Fibroblast of lung (primary cell): ENCODE results near the gene MED15.

Experiments used
- EZH2 ChIP-seq: IDR thresholded peaks from 2 replicates; pipeline ENCODE4 v1.5.1; 2012; ENCODE audit warnings: low read length, control low read depth, mild to moderate bottlenecking; ENCODE audit errors: missing control alignments
- TF ChIP-seq, protein P1 (sequence below), 2 donors: IDR thresholded peaks in 1 of 2; conservative IDR thresholded peaks in 1 of 2; 1 replicate in 1 of 2; 2 replicates in 1 of 2; pipeline ENCODE4 v1.5.1; 2011 to 2012; ENCODE audit warnings: low read length in 2 of 2, control low read depth in 1 of 2, inconsistent platforms in 1 of 2, low read depth in 1 of 2, mild to moderate bottlenecking in 1 of 2

DNA sequence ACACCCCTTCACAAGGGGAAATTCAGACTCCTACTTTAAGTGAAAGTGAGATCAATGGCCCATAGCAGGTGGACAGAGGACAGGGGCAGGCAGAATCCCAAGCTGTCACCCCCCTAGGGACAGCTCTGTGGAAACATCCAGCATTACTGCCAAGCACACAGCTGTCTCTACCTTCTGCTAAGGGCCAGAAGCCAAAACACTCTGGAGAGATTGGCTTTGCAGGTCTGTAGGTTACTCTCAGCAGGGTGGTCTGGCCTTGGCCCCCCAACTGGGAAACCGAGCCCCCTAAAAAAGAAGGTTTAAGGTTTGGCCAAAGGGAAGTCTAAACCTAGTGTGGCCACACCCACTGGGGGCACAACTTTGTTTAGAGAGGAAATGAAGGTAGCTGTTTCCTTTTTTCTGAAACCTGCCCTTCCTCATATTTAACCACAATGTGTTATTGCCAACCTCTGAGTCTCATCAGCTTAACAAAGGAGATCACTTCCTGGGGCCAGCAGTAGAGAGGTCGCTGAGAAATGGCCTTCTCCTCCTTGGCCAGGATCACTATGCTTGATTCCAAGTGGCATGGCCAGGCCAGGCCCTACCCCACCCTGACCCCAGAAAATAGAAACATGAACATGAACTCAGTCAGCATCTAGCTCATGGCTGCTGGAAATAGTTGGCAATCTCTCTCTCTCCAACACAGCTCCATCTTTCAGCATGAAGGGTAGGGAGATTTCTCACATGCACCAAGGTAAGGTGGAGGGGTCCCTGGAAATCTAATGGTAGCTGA is 43.9 kb upstream of the MED15 start:
- TF ChIP-seq, protein P1, sequence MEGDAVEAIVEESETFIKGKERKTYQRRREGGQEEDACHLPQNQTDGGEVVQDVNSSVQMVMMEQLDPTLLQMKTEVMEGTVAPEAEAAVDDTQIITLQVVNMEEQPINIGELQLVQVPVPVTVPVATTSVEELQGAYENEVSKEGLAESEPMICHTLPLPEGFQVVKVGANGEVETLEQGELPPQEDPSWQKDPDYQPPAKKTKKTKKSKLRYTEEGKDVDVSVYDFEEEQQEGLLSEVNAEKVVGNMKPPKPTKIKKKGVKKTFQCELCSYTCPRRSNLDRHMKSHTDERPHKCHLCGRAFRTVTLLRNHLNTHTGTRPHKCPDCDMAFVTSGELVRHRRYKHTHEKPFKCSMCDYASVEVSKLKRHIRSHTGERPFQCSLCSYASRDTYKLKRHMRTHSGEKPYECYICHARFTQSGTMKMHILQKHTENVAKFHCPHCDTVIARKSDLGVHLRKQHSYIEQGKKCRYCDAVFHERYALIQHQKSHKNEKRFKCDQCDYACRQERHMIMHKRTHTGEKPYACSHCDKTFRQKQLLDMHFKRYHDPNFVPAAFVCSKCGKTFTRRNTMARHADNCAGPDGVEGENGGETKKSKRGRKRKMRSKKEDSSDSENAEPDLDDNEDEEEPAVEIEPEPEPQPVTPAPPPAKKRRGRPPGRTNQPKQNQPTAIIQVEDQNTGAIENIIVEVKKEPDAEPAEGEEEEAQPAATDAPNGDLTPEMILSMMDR (conservative IDR thresholded peaks at IDR 0.05 in 1 of 2, IDR thresholded peaks at IDR 0.05 in 1 of 2; ENCODE audit: low read depth in 1 of 2, low read length in 2 of 2) = no peak
- no peak for TF ChIP-seq EZH2
